ENCODE measurements around the gene SSTR3. TPM values are rescaled to one million over a fixed set of nuclear protein-coding genes. Genes with fewer than 3 reads are reported as not detected.

SSTR3 gene
- total and polyA plus RNA-seq, 10 of the 15 experiments (the other 5 are each of a cell fraction or from before 2014, with no cell fraction given): 0.03 to 4.5 (median 2.4) TPM

DNA sequence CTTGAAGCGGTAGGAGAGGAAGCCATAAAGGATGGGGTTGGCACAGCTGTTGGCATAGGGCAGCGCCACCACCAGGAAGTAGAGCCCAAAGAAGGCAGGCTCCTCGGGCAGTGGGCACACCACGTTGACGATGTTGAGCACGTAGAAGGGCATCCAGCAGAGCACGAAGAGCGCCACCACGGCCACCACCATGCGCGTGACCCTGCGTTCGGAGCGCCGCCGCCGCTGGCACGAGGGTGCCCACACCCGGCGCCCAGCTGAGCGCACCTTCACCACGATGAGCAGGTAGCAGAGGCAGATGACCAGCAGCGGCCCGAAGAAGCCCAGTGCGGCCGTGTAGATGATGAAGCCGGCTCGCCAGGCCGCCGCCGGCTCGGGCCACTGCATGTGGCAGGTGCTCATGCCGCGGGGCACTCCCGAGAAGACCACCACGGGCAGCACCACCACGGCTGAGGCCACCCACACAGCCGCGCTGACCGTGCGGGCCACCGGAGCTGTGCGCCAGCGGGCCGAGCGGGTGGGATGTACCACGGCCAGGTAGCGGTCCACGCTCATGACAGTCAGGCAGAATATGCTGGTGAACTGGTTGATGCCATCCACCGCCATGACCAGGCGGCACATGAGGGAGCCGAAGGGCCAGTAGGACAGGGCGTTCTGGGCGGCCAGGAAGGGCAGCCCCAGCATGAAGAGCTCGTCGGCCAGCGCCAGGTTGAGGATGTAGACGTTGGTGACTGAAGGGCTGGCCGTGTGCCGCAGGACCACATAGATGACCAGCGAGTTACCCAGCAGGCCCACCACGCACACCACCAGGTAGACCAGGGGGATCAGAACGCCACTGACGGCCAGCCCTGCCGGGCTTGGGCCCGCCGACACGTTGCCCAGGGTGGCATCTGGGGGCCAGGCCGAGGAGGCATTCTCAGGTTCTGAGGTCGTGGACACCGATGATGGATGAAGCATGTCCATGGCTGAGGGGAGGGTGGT is 5.1 kb downstream of the SSTR3 start:
- H3K4me1 ChIP-seq (ENCODE audit: control insufficient read depth, insufficient read depth, low read length): no peaks in the 10 kb centered on the region

GRCh38 chr22:37206118-37206840 is 6.0 kb downstream of the SSTR3 start:
- H3K4me1 ChIP-seq (ENCODE audit: control insufficient read depth, insufficient read depth, low read length): peaks cover 4% of the 10 kb centered on the region

More for the DNA sequence above, 5.1 kb downstream of the SSTR3 start:
- Histone ChIP-seq H3K27ac (ENCODE audit: control insufficient read depth, insufficient read depth) (no peak overlapping the region), H3K9ac (ENCODE audit: control insufficient read depth, insufficient read depth, low read length) (no peak overlapping the region), H3K4me3 (no peak overlapping the region), H3K4me2 (ENCODE audit: control insufficient read depth, insufficient read depth) (no peak overlapping the region), H4K20me1 (ENCODE audit: control insufficient read depth, insufficient read depth) (no peaks in the 10 kb centered on the region), H3K79me2 (ENCODE audit: control insufficient read depth, insufficient read depth, low read length) (no peaks in the 10 kb centered on the region), H3K9me3 (replicated peaks; ENCODE audit: control insufficient read depth, insufficient read depth, low read length) (no peaks in the 10 kb centered on the region), H2AFZ (ENCODE audit: control insufficient read depth, low read depth, low read length) (no peak overlapping the region), H3K36me3 (ENCODE audit: control insufficient read depth in 2 of 2, insufficient read depth in 2 of 2, low read length in 1 of 2) (no peaks in the 10 kb centered on the region; a peak in 3 of 4 replicates), H3K27me3 (replicated peaks in 1 of 2; ENCODE audit: control insufficient read depth in 2 of 2, insufficient read depth in 2 of 2, low read length in 1 of 2) (no peaks in the 10 kb centered on the region)
- intact Hi-C loops (cut with micrococcal nuclease; ENCODE audit: unreplicated experiment) (no loop called here), in situ Hi-C loops (cut with MboI) (loop anchor here (25.0 kb wide), 1 partner anchor 1820 kb away; the partner anchor contains the start of gene HMOX1)
- CTCF ChIA-PET: interaction anchor here (0.7 kb wide), 1 partner anchor 10 kb away, joined by 3 read pairs; no protein-coding TSS in a partner anchor
- RAD21 ChIA-PET (ENCODE audit: unreplicated experiment): interaction anchor here (1.5 kb wide), 1 partner anchor 12 kb away, joined by 3 read pairs; no protein-coding TSS in a partner anchor
- TF ChIP-seq CREM (IDR thresholded peaks at IDR 0.05; ENCODE audit: low read depth) (no peak), CBX3 (IDR thresholded peaks at IDR 0.05; ENCODE audit: borderline replicate concordance, low read depth) (no peak), NBN (IDR thresholded peaks at IDR 0.05) (no peak), SRF (IDR thresholded peaks at IDR 0.05; ENCODE audit: low read depth in 2 of 2, low read length in 2 of 2) (0 out of 4 replicates have a peak, but pooled peaks of 1 of the 2 experiments have one; percentile 13)
- FAIRE-seq: no peak
- POLR2A ChIA-PET: no interaction called here
- no peak for DNase-seq (ENCODE audit: low read depth, low spot score)
- SMC1A ChIA-PET (ENCODE audit: uncharacterized antibody, unreplicated experiment): interaction anchor here (0.6 kb wide), 1 partner anchor 37 kb away, joined by 3 read pairs; no protein-coding TSS in a partner anchor
- 89% methylated on average over 65 of the region's 71 CpGs for WGBS (ENCODE audit: insufficient coverage, insufficient replicate concordance, low lambda C conversion rate, missing lambda C conversion rate)
- no TSS peak for BruUV-seq (replicated peaks)
- no peak for ATAC-seq

More at GRCh38 chr22:37206118-37206840, 6.0 kb downstream of the SSTR3 start:
- H3K4me2 ChIP-seq (ENCODE audit: control insufficient read depth, insufficient read depth): no peak overlapping the region
- ChIA-PET POLR2A (no interaction called here), SMC1A (ENCODE audit: uncharacterized antibody, unreplicated experiment) (interaction anchor here (0.6 to 1.4 kb wide), 3 partner anchors 12 to 56 kb away, joined by 3 to 5 read pairs (median 3); no protein-coding TSS in a partner anchor), CTCF (interaction anchor here (1.2 to 1.7 kb wide), 2 partner anchors 10 to 350 kb away, joined by 3 to 8 read pairs; no protein-coding TSS in a partner anchor), RAD21 (ENCODE audit: unreplicated experiment) (interaction anchor here (1.1 to 1.5 kb wide), 2 partner anchors 13 to 54 kb away, joined by 3 read pairs; no protein-coding TSS in a partner anchor)
- no peak overlapping the region for H3K4me3 ChIP-seq
- H3K27ac ChIP-seq (ENCODE audit: control insufficient read depth, insufficient read depth): no peak overlapping the region
- no peaks in the 10 kb centered on the region for H4K20me1 ChIP-seq (ENCODE audit: control insufficient read depth, insufficient read depth)
- TF ChIP-seq NFIC (IDR thresholded peaks at IDR 0.05; ENCODE audit: low read depth, low read length) (no peak), POLR2AphosphoS5 (IDR thresholded peaks at IDR 0.05; ENCODE audit: low read length) (no peak), BCL11A (IDR thresholded peaks at IDR 0.05; ENCODE audit: low read depth, low read length) (no peak)
- TF ChIP-seq, protein P1, sequence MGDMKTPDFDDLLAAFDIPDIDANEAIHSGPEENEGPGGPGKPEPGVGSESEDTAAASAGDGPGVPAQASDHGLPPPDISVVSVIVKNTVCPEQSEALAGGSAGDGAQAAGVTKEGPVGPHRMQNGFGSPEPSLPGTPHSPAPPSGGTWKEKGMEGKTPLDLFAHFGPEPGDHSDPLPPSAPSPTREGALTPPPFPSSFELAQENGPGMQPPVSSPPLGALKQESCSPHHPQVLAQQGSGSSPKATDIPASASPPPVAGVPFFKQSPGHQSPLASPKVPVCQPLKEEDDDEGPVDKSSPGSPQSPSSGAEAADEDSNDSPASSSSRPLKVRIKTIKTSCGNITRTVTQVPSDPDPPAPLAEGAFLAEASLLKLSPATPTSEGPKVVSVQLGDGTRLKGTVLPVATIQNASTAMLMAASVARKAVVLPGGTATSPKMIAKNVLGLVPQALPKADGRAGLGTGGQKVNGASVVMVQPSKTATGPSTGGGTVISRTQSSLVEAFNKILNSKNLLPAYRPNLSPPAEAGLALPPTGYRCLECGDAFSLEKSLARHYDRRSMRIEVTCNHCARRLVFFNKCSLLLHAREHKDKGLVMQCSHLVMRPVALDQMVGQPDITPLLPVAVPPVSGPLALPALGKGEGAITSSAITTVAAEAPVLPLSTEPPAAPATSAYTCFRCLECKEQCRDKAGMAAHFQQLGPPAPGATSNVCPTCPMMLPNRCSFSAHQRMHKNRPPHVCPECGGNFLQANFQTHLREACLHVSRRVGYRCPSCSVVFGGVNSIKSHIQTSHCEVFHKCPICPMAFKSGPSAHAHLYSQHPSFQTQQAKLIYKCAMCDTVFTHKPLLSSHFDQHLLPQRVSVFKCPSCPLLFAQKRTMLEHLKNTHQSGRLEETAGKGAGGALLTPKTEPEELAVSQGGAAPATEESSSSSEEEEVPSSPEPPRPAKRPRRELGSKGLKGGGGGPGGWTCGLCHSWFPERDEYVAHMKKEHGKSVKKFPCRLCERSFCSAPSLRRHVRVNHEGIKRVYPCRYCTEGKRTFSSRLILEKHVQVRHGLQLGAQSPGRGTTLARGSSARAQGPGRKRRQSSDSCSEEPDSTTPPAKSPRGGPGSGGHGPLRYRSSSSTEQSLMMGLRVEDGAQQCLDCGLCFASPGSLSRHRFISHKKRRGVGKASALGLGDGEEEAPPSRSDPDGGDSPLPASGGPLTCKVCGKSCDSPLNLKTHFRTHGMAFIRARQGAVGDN (IDR thresholded peaks at IDR 0.05): no peak
- H2AFZ ChIP-seq (ENCODE audit: control insufficient read depth, low read depth, low read length): no peak overlapping the region
- no peaks in the 10 kb centered on the region for H3K9me3 ChIP-seq (replicated peaks; ENCODE audit: control insufficient read depth, insufficient read depth, low read length)
- no TSS peak for BruUV-seq (replicated peaks)
- in situ Hi-C loops (cut with MboI): loop anchor here (25.0 kb wide), 1 partner anchor 1819 kb away; the partner anchor contains the start of gene HMOX1
- intact Hi-C loops (cut with micrococcal nuclease; ENCODE audit: unreplicated experiment): no loop called here
- ATAC-seq: no peak
- no peaks in the 10 kb centered on the region for H3K79me2 ChIP-seq (ENCODE audit: control insufficient read depth, insufficient read depth, low read length)
- no peaks in the 10 kb centered on the region for H3K27me3 ChIP-seq (replicated peaks in 1 of 2; ENCODE audit: control insufficient read depth in 2 of 2, insufficient read depth in 2 of 2, low read length in 1 of 2)
- no peak for FAIRE-seq
- H3K9ac ChIP-seq (ENCODE audit: control insufficient read depth, insufficient read depth, low read length): no peak overlapping the region
- no peaks in the 10 kb centered on the region; a peak in 3 of 4 replicates for H3K36me3 ChIP-seq (ENCODE audit: control insufficient read depth in 2 of 2, insufficient read depth in 2 of 2, low read length in 1 of 2)
- DNase-seq (ENCODE audit: low read depth, low spot score): no peak
- 84% methylated on average over 16 of the region's 16 CpGs for WGBS (ENCODE audit: insufficient coverage, insufficient replicate concordance, low lambda C conversion rate, missing lambda C conversion rate)

All from GM12878 (cell line).